GM21515 (cell line): ENCODE data around the gene VAMP7.
"Not testable (repeated sequence)": the region's sequence is repeated elsewhere in the genome, so short reads cannot be mapped to it uniquely, and the experiment has no call there.

Source experiments
- ATAC-seq: cut with Tn5 transposase; IDR thresholded peaks from one replicate; pipeline ENCODE4 v1.9.1; 2021; ENCODE audit not compliant: unreplicated experiment

VAMP7 gene

GRCh38 chrX:155986995-155987394 is 105.8 kb downstream of the VAMP7 start:
- ATAC-seq = not testable (repeated sequence)

GRCh38 chrX:155988859-155989258 is 107.7 kb downstream of the VAMP7 start:
- no peak for ATAC-seq
